Osteoblast (primary cell): ENCODE data around the gene SMTN. TPM values are rescaled to one million over a fixed set of nuclear protein-coding genes. Genes with fewer than 3 reads are reported as not detected.
A peak's percentile ranks its signal among the peaks of the same experiment; 100 is the strongest.
"Not testable (repeated sequence)": the region's sequence is repeated elsewhere in the genome, so short reads cannot be mapped to it uniquely, and the experiment has no call there.

ENCODE experiments used
- DNase-seq: peaks from one replicate; pipeline ENCODE4 v3.0.0; 2011; ENCODE audit warnings: low spot score, mixed read lengths; ENCODE audit not compliant: insufficient read length; ENCODE audit errors: missing footprints
- H2AFZ ChIP-seq: 2 replicates; pipeline ENCODE4 v1.6.0; 2011; ENCODE audit warnings: mild to moderate bottlenecking, low read length
- H3K27ac ChIP-seq: 2 replicates; pipeline ENCODE4 v1.5.1; 2011; ENCODE audit warnings: mild to moderate bottlenecking, low read depth, low read length, moderate library complexity
- H3K27me3 ChIP-seq: 2 replicates; pipeline ENCODE4 v1.6.0; 2012; ENCODE audit warnings: mild to moderate bottlenecking, control low read depth, inconsistent platforms, low read length, moderate library complexity; ENCODE audit not compliant: insufficient read depth
- H3K36me3 ChIP-seq: 2 replicates; pipeline ENCODE4 v1.5.1; 2011; ENCODE audit warnings: mild to moderate bottlenecking, low read length, control low read depth, moderate library complexity; ENCODE audit not compliant: insufficient read depth
- H3K4me1 ChIP-seq: 2 replicates; pipeline ENCODE4 v1.5.1; 2011; ENCODE audit warnings: mild to moderate bottlenecking, low read length, control low read depth, moderate library complexity; ENCODE audit not compliant: insufficient read depth
- H3K4me2 ChIP-seq: 2 replicates; pipeline ENCODE4 v1.6.0; 2011; ENCODE audit warnings: mild to moderate bottlenecking, low read length; ENCODE audit not compliant: insufficient read depth
- H3K4me3 ChIP-seq: fragments of 200-600 bp; sonication (generic); 3 replicates; pipeline ENCODE4 v1.5.1; 2012; ENCODE audit warnings: mild to moderate bottlenecking, low read length, inconsistent platforms; ENCODE audit not compliant: insufficient read depth
- H3K79me2 ChIP-seq: 2 replicates; pipeline ENCODE4 v1.6.0; 2012; ENCODE audit warnings: mild to moderate bottlenecking, low read length, control low read depth, inconsistent platforms; ENCODE audit not compliant: insufficient read depth
- H3K9me3 ChIP-seq: 2 replicates; pipeline ENCODE4 v1.5.1; 2011; ENCODE audit warnings: low read depth, low read length, control low read depth
- H4K20me1 ChIP-seq: 2 replicates; pipeline ENCODE4 v1.6.0; 2012; ENCODE audit warnings: mild to moderate bottlenecking, low read length, control low read depth; ENCODE audit not compliant: insufficient read depth
- total RNA-seq: library from RNA; depleted of rRNA; stranded (reverse); fragments of >200 nt; gene quantifications from 2 replicates; pipeline ENCODE4 v1.2.3, GENCODE V29; 2012
- TF ChIP-seq, protein P1 (sequence below): IDR thresholded peaks from 2 replicates; pipeline ENCODE4 v1.5.1; 2011; ENCODE audit warnings: mild to moderate bottlenecking, low read depth, low read length, moderate library complexity; ENCODE audit errors: extremely low read depth

SMTN gene
- total RNA-seq, 1 donor = 31.5 TPM

DNA sequence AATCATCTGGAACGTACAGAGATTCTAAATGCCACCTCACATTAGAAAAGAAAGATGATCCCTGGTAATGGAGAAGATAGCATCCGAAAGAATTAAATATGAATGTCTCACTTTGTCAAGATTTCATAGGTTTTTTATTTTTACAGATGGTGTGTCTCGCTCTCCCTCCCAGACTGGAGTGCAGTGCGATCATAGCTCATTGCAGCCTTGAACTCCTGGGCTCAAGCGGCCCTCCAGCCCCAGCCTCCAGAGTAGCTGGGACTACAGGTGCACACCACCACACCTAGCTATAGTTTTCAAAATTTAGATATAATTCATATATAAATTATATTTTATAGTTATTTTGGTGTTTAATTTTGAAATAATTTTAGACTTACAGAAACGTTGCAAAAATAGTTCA is 16.7 kb upstream of the SMTN start:
- Histone ChIP-seq H3K79me2 (no peaks in the 10 kb centered on the region), H2AFZ (no peak overlapping the region), H3K4me1 (no peaks in the 10 kb centered on the region), H4K20me1 (no peaks in the 10 kb centered on the region), H3K36me3 (no peaks in the 10 kb centered on the region), H3K27me3 (no peaks in the 10 kb centered on the region), H3K9me3 (no peaks in the 10 kb centered on the region), H3K4me2 (no peak overlapping the region), H3K4me3 (no peak overlapping the region), H3K27ac (no peak overlapping the region)
- DNase-seq = peak; percentile 5
- TF ChIP-seq, protein P1, sequence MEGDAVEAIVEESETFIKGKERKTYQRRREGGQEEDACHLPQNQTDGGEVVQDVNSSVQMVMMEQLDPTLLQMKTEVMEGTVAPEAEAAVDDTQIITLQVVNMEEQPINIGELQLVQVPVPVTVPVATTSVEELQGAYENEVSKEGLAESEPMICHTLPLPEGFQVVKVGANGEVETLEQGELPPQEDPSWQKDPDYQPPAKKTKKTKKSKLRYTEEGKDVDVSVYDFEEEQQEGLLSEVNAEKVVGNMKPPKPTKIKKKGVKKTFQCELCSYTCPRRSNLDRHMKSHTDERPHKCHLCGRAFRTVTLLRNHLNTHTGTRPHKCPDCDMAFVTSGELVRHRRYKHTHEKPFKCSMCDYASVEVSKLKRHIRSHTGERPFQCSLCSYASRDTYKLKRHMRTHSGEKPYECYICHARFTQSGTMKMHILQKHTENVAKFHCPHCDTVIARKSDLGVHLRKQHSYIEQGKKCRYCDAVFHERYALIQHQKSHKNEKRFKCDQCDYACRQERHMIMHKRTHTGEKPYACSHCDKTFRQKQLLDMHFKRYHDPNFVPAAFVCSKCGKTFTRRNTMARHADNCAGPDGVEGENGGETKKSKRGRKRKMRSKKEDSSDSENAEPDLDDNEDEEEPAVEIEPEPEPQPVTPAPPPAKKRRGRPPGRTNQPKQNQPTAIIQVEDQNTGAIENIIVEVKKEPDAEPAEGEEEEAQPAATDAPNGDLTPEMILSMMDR = no peak

DNA sequence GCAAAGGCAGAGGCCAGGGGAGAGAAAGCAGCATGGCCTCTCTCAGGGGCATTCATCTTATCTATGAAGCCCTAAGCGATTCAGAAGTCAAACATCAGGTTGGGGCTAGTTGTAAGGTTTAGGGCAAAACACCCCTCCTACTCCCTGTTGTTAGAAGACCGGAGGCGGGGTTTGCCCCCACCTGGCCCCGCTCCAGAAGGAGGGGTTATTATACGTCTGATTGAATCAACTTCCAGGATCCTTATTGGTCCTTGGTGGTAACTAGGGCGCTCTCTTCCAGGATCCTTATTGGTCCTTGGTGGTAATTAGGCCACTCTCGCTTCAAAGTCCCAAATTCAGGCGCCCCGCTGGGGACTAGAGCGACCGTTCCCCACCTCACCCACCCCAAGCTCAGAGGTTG is 12.1 kb upstream of the SMTN start:
- Histone ChIP-seq H3K4me3 (no peak overlapping the region), H3K4me1 (no peaks in the 10 kb centered on the region), H3K4me2 (no peak overlapping the region), H3K79me2 (no peaks in the 10 kb centered on the region), H4K20me1 (no peaks in the 10 kb centered on the region), H3K27me3 (no peaks in the 10 kb centered on the region), H3K27ac (no peak overlapping the region), H3K9me3 (no peaks in the 10 kb centered on the region), H3K36me3 (no peaks in the 10 kb centered on the region), H2AFZ (no peak overlapping the region)
- no peak for DNase-seq
- TF ChIP-seq, protein P1 = no peak

DNA sequence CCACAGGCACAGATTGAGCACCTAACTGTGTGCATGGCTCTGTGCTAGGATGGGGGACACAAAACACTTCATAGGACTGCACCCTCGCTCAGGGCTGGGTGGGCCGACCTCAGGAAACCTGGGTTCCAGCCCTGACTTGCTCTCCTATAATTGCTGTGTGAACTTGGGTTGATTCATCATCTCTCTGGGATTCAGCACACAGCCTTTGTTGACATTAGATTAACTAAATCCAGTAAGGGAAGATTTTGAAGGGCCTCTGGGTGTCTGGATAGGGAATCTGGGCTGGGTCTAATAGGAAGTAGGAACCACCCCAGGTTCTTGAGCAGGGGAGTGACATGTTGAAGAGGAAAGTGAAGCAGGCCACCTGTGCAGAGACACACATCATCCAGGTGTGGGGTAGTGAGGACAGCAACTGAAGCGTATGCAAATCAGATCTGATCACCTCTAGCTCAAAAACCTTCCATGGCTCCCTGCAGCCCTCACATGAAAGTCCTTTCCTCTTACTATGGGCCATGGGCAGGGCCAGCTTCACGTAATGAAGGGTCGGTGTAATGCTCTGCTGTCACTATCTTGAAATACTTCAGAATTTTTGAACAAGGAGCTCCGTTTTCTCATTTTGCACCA is 11.3 kb upstream of the SMTN start:
- H3K36me3 ChIP-seq, H3K4me1 ChIP-seq, H3K27ac ChIP-seq, H3K4me3 ChIP-seq, H3K79me2 ChIP-seq, H3K9me3 ChIP-seq, H4K20me1 ChIP-seq, H3K27me3 ChIP-seq, H2AFZ ChIP-seq, DNase-seq, H3K4me2 ChIP-seq: not testable (repeated sequence)

DNA sequence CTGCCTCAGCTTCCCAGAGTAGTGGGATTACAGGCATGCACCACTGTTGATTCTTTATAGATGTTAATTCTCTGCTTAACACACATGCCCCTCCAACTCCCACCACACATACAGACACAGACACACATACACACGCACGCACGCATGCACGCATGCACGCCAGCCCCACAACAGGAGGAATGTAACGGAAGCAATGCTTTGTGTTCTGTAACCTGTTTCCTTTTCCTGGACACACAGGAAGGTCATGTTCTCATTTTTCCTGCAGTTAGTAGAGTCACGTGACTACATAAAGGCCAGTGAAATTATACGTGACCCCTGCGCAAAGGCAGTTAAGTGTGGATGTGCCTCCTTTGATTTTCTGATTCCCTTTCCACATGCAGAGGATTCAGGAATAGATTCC is 8.0 kb upstream of the SMTN start:
- H4K20me1 ChIP-seq, H3K4me1 ChIP-seq, H3K36me3 ChIP-seq, H3K27ac ChIP-seq, H3K9me3 ChIP-seq, H3K27me3 ChIP-seq, H3K4me2 ChIP-seq, DNase-seq, H3K79me2 ChIP-seq, H2AFZ ChIP-seq, H3K4me3 ChIP-seq: not testable (repeated sequence)

DNA sequence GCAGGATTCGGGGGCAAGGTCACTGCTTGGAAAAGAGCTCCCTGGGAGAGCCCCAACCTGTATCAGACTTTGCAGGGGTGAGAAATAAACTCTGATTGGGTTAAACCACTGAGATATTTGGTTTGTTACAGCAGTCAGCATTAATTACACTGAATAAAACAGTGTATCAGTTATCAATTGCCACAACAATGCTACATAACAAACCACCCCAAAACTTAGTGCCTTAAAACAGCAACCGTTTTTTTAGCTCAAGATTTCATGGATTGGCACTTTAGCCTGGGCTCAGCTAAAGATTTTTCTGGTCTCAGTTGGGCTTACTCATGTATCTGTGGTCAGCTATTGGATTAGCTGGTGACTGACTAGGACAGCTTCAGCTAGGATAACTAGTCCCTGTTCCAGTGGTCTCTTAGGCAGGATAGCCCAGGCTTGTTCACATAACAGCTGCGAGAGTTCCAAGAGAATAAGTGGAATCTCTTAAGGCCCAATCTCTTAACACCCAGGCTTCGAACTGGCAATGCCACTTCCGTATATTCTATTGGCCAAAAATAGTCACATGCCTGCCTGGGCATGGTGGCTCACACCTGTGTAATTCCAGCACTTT is 7.5 kb upstream of the SMTN start:
- not testable (repeated sequence) for DNase-seq, H3K79me2 ChIP-seq

More for the DNA sequence above, 7.5 kb upstream of the SMTN start:
- H3K4me1 ChIP-seq, H3K27me3 ChIP-seq, H3K27ac ChIP-seq, H2AFZ ChIP-seq, H3K36me3 ChIP-seq, H3K9me3 ChIP-seq, H3K4me2 ChIP-seq, H3K4me3 ChIP-seq, H4K20me1 ChIP-seq: not testable (repeated sequence)
